ENCODE results near the gene MS4A10.

Gene MS4A10

GRCh38 chr11:60764879-60765278, 20.3 kb upstream of the MS4A10 start:
- DNase-seq (ENCODE audit: extremely low read depth in 1 of 2, low read depth in 1 of 2), result no peak

- DNase-seq (ENCODE audit: extremely low read depth in 1 of 2, low read depth in 1 of 2), result no peak
These were observed 19.8 kb upstream of the MS4A10 start for GRCh38 chr11:60765355-60765754.

- DNase-seq (ENCODE audit: extremely low read depth in 1 of 2, low read depth in 1 of 2), result no peak
These were observed 18.6 kb upstream of the MS4A10 start for GRCh38 chr11:60766547-60766946.

GRCh38 chr11:60767388-60767811, 17.7 kb upstream of the MS4A10 start:
- DNase-seq (ENCODE audit: extremely low read depth in 1 of 2, low read depth in 1 of 2), result no peak

GRCh38 chr11:60768202-60768601, 16.9 kb upstream of the MS4A10 start:
- DNase-seq (ENCODE audit: extremely low read depth in 1 of 2, low read depth in 1 of 2), result no peak

GRCh38 chr11:60769273-60769672, 15.9 kb upstream of the MS4A10 start:
- no peak for DNase-seq (ENCODE audit: extremely low read depth in 1 of 2, low read depth in 1 of 2)

- no peak for DNase-seq (ENCODE audit: extremely low read depth in 1 of 2, low read depth in 1 of 2)
These were observed 15.3 kb upstream of the MS4A10 start for GRCh38 chr11:60769811-60770210.

- no peak for DNase-seq (ENCODE audit: extremely low read depth in 1 of 2, low read depth in 1 of 2)
These were observed 14.0 kb upstream of the MS4A10 start for GRCh38 chr11:60771146-60771545.

GRCh38 chr11:60771879-60772525, 13.1 kb upstream of the MS4A10 start:
- DNase-seq (ENCODE audit: extremely low read depth in 1 of 2, low read depth in 1 of 2), result no peak

GRCh38 chr11:60772666-60773065, 12.5 kb upstream of the MS4A10 start:
- DNase-seq (ENCODE audit: extremely low read depth in 1 of 2, low read depth in 1 of 2), result no peak

GRCh38 chr11:60774726-60775125, 10.4 kb upstream of the MS4A10 start:
- DNase-seq (ENCODE audit: extremely low read depth in 1 of 2, low read depth in 1 of 2), result no peak

- peak; percentile 46 to 61 for DNase-seq (ENCODE audit: extremely low read depth in 1 of 2, low read depth in 1 of 2)
These were observed 9.6 kb upstream of the MS4A10 start for GRCh38 chr11:60775420-60775961.

GRCh38 chr11:60776167-60776566, 9.0 kb upstream of the MS4A10 start:
- DNase-seq (ENCODE audit: extremely low read depth in 1 of 2, low read depth in 1 of 2), result no peak

- no peak for DNase-seq (ENCODE audit: extremely low read depth in 1 of 2, low read depth in 1 of 2)
These were observed 8.0 kb upstream of the MS4A10 start for GRCh38 chr11:60777106-60777505.

GRCh38 chr11:60777572-60777971, 7.6 kb upstream of the MS4A10 start:
- DNase-seq (ENCODE audit: extremely low read depth in 1 of 2, low read depth in 1 of 2), result no peak

GRCh38 chr11:60780065-60780464, 5.1 kb upstream of the MS4A10 start:
- DNase-seq (ENCODE audit: extremely low read depth in 1 of 2, low read depth in 1 of 2), result no peak

- DNase-seq (ENCODE audit: extremely low read depth in 1 of 2, low read depth in 1 of 2), result no peak
These were observed 4.4 kb upstream of the MS4A10 start for GRCh38 chr11:60780774-60781173.

GRCh38 chr11:60781286-60781980, 3.7 kb upstream of the MS4A10 start:
- DNase-seq (ENCODE audit: extremely low read depth in 1 of 2, low read depth in 1 of 2), result no peak

- DNase-seq (ENCODE audit: extremely low read depth in 1 of 2, low read depth in 1 of 2), result no peak
These were observed 3.2 kb upstream of the MS4A10 start for GRCh38 chr11:60781981-60782316.

- DNase-seq (ENCODE audit: extremely low read depth in 1 of 2, low read depth in 1 of 2), result no peak
These were observed 2.6 kb upstream of the MS4A10 start for GRCh38 chr11:60782393-60783140.

- DNase-seq (ENCODE audit: extremely low read depth in 1 of 2, low read depth in 1 of 2), result no peak
These were observed 2.0 kb upstream of the MS4A10 start for GRCh38 chr11:60783141-60783484.

- DNase-seq (ENCODE audit: extremely low read depth in 1 of 2, low read depth in 1 of 2), result no peak
These were observed 1.2 kb upstream of the MS4A10 start for GRCh38 chr11:60783911-60784310.

Data from activated CD8-positive, alpha-beta memory T cell treated with anti-CD3 and anti-CD28 coated beads for 1 hour (primary cell).